OCI-LY1 (cell line): Measurements from ENCODE around the gene DCUN1D1.

Source experiments
- H2AFZ ChIP-seq: fragments of 200-600 bp; sonication (generic), shearing (Covaris generic); 2 replicates; pipeline ENCODE4 v1.6.0; 2014; ENCODE audit warnings: antibody characterized with exemption, mild to moderate bottlenecking, low read length
- H3F3A ChIP-seq: fragments of 200-600 bp; sonication (generic), shearing (Covaris generic); 2 replicates; pipeline ENCODE4 v1.6.0; 2014; ENCODE audit warnings: mild to moderate bottlenecking, antibody characterized with exemption, low read length, moderate library complexity; ENCODE audit not compliant: insufficient read depth
- H3K27ac ChIP-seq: fragments of 200-600 bp; sonication (generic); 2 replicates; pipeline ENCODE4 v1.5.1; 2014; ENCODE audit warnings: low read length, mixed run types, mild to moderate bottlenecking, low read depth; ENCODE audit not compliant: poor library complexity, severe bottlenecking
- H3K27me3 ChIP-seq: fragments of 200-600 bp; sonication (generic); 2 replicates; pipeline ENCODE4 v1.6.0; 2014; ENCODE audit warnings: antibody characterized with exemption, mild to moderate bottlenecking, low read length, moderate library complexity; ENCODE audit not compliant: insufficient read depth
- H3K36me3 ChIP-seq: fragments of 200-600 bp; sonication (generic); 2 replicates; pipeline ENCODE4 v1.6.1; 2014; ENCODE audit warnings: mild to moderate bottlenecking, antibody characterized with exemption, low read length, moderate library complexity, mixed read lengths; ENCODE audit not compliant: insufficient read depth
- H3K4me1 ChIP-seq: fragments of 200-600 bp; sonication (generic); 2 replicates; pipeline ENCODE4 v1.5.1; 2014; ENCODE audit warnings: mild to moderate bottlenecking, low read length, moderate library complexity; ENCODE audit not compliant: insufficient read depth, severe bottlenecking
- H3K4me2 ChIP-seq: fragments of 200-600 bp; sonication (generic), shearing (Covaris generic); 2 replicates; pipeline ENCODE4 v1.6.1; 2014; ENCODE audit warnings: low read length
- H3K4me3 ChIP-seq: fragments of 200-600 bp; sonication (generic); 2 replicates; pipeline ENCODE4 v1.5.1; 2014; ENCODE audit warnings: low read length, low read depth, mild to moderate bottlenecking, mixed read lengths; ENCODE audit not compliant: poor library complexity, severe bottlenecking
- H3K79me2 ChIP-seq: fragments of 200-600 bp; shearing (Covaris generic); 2 replicates; pipeline ENCODE4 v1.6.1; 2016; ENCODE audit warnings: mixed run types, low read length, mixed read lengths; ENCODE audit not compliant: insufficient read depth
- H3K9ac ChIP-seq: fragments of 200-600 bp; sonication (generic), shearing (Covaris generic); 2 replicates; pipeline ENCODE4 v1.6.1; 2014; ENCODE audit warnings: mild to moderate bottlenecking, low read length, mixed read lengths
- H3K9me2 ChIP-seq: fragments of 200-600 bp; sonication (generic), shearing (Covaris generic); 2 replicates; pipeline ENCODE4 v1.6.1; 2014; ENCODE audit warnings: low read depth, mild to moderate bottlenecking, low read length, mixed read lengths
- H3K9me3 ChIP-seq: fragments of 200-600 bp; shearing (Covaris generic); 2 replicates; pipeline ENCODE4 v1.6.1; 2014; ENCODE audit warnings: low read length, mixed read lengths
- H4K20me1 ChIP-seq: fragments of 200-600 bp; sonication (generic), shearing (Covaris generic); 2 replicates; pipeline ENCODE4 v1.6.0; 2016; ENCODE audit warnings: mild to moderate bottlenecking, low read length; ENCODE audit not compliant: insufficient read depth
- EZH2 ChIP-seq: fragments of 200-600 bp; sonication (generic), shearing (Covaris generic); IDR thresholded peaks from 2 replicates; pipeline ENCODE4 v1.8.0; 2017; ENCODE audit warnings: borderline replicate concordance, mixed run types, mild to moderate bottlenecking, antibody characterized with exemption, low read length, moderate library complexity, mixed read lengths
- TF ChIP-seq, protein P1 (sequence below): fragments of 200-600 bp; sonication (generic), shearing (Covaris generic); IDR thresholded peaks from 2 replicates; pipeline ENCODE4 v1.5.1; 2017; ENCODE audit warnings: mild to moderate bottlenecking, antibody characterized with exemption, low read length, moderate library complexity, mixed read lengths

The DCUN1D1 gene

DNA sequence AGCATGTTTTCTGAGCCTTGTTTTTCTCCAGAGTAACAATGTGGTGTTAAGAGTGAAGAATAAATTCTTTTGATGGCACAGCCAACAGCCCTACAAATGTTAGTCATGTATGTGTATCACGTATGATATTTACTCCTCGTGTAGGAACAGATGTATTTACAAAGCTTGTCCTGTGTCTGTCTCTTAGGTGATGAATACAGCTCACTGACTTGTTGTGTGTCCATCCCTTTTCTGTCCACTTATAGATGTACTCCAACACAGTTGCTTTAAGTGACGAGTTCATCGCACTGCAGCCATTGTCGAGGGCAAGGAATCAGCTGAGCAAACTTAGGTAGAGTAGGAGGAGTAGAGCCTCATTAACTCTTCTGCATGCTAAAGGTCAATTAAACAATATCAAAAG, 78.1 kb downstream of the DCUN1D1 start:
- no peak overlapping the region for H2AFZ ChIP-seq
- H3K4me2 ChIP-seq: no peak overlapping the region
- no peaks in the 10 kb centered on the region for H3K9me3 ChIP-seq
- peaks cover 51% of the 10 kb centered on the region; the same call in 1 of the 2 replicates for H3K36me3 ChIP-seq
- no peaks in the 10 kb centered on the region for H4K20me1 ChIP-seq
- H3K9me2 ChIP-seq: no peaks in the 10 kb centered on the region
- H3K79me2 ChIP-seq: no peaks in the 10 kb centered on the region
- TF ChIP-seq, protein P1, sequence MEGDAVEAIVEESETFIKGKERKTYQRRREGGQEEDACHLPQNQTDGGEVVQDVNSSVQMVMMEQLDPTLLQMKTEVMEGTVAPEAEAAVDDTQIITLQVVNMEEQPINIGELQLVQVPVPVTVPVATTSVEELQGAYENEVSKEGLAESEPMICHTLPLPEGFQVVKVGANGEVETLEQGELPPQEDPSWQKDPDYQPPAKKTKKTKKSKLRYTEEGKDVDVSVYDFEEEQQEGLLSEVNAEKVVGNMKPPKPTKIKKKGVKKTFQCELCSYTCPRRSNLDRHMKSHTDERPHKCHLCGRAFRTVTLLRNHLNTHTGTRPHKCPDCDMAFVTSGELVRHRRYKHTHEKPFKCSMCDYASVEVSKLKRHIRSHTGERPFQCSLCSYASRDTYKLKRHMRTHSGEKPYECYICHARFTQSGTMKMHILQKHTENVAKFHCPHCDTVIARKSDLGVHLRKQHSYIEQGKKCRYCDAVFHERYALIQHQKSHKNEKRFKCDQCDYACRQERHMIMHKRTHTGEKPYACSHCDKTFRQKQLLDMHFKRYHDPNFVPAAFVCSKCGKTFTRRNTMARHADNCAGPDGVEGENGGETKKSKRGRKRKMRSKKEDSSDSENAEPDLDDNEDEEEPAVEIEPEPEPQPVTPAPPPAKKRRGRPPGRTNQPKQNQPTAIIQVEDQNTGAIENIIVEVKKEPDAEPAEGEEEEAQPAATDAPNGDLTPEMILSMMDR: no peak
- TF ChIP-seq EZH2: no peak
- no peak overlapping the region for H3K4me3 ChIP-seq
- no peak overlapping the region for H3K9ac ChIP-seq
- H3K27ac ChIP-seq: no peak overlapping the region
- H3F3A ChIP-seq: peaks cover 2% of the 10 kb centered on the region; the same call in 1 of the 2 replicates
- H3K4me1 ChIP-seq: no peaks in the 10 kb centered on the region
- H3K27me3 ChIP-seq: no peaks in the 10 kb centered on the region

DNA sequence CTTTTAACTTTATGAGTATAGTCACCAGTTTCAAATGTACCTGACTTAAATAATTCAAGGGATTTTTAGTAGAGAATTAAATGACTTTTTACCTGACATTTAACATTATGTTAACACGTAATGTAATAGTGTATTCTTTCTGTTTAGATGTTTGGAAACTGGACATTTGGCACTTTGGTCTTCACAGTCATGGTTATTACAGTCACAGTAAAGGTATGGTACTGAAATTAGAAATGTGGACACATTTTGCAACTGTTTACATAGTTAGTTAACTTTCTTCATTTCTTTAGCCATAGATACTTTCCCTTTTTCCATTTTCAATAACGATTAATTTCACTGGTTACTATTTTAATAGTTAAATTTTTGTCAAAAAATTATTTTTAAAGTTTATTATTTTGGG, 83.8 kb downstream of the DCUN1D1 start:
- no peak overlapping the region for H3K4me2 ChIP-seq
- H3K79me2 ChIP-seq: no peaks in the 10 kb centered on the region
- H3F3A ChIP-seq: no peaks in the 10 kb centered on the region
- no peaks in the 10 kb centered on the region for H3K9me3 ChIP-seq
- H3K27ac ChIP-seq: no peak overlapping the region
- no peaks in the 10 kb centered on the region for H3K9me2 ChIP-seq
- no peaks in the 10 kb centered on the region for H4K20me1 ChIP-seq
- H3K36me3 ChIP-seq: peaks cover 44% of the 10 kb centered on the region; the same call in 1 of the 2 replicates
- H3K4me1 ChIP-seq: no peaks in the 10 kb centered on the region
- no peak overlapping the region for H2AFZ ChIP-seq
- H3K4me3 ChIP-seq: no peak overlapping the region
- no peak overlapping the region for H3K9ac ChIP-seq
- no peaks in the 10 kb centered on the region for H3K27me3 ChIP-seq
- TF ChIP-seq, protein P1: no peak
- TF ChIP-seq EZH2: no peak

DNA sequence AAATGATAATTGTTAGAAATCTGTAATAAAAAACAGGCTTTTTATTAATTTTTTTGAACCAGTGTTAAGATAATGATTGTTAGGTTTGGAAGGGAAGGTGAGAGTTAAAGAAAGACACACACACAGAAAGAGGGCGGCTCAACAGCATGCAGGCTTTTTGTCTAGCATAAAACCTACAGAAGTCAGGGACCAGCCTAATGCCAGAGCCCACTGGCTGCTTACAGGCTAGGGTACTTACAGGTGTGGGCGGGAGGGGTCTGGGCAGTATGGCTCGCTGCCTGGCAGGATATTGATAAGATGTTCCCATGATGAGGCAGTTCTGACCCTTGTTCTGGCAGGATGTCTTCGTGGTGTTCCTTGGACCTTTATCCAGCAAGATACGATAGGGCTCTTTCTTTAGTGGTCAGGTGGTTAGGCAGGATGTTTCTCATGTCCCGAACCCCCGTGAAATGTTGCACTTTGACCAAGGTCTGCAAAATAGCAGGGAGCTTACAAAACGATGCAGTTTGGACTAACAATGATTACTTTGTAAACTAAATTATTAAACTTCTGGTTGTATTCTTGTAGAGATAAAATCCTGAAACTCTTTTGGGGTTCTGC, 84.7 kb downstream of the DCUN1D1 start:
- Histone ChIP-seq H3K4me2 (no peak overlapping the region), H3F3A (no peaks in the 10 kb centered on the region), H3K36me3 (peaks cover 53% of the 10 kb centered on the region), H3K4me1 (no peaks in the 10 kb centered on the region), H3K9me2 (no peaks in the 10 kb centered on the region), H3K9me3 (no peaks in the 10 kb centered on the region), H2AFZ (no peak overlapping the region), H4K20me1 (no peaks in the 10 kb centered on the region), H3K27me3 (no peaks in the 10 kb centered on the region), H3K9ac (no peak overlapping the region), H3K27ac (no peak overlapping the region), H3K4me3 (no peak overlapping the region), H3K79me2 (no peaks in the 10 kb centered on the region)
- TF ChIP-seq, protein P1: no peak
- TF ChIP-seq EZH2: no peak
